HCT116 (cell line): Measurements from ENCODE around the gene SEPTIN11. TPM values are rescaled to one million over a fixed set of nuclear protein-coding genes. Genes with fewer than 3 reads are reported as not detected.

ENCODE experiments used
- ATAC-seq: fragments of 200-7000 bp; cut with Tn5 transposase; 2 replicates; pipeline ENCODE4 v1.9.1; 2020; ENCODE audit warnings: mild to moderate bottlenecking, moderate library complexity
- BruUV-seq: library from RNA; stranded (reverse); fragments of 400-500 nt; replicated peaks from 2 replicates; lab custom pipeline; 2021; lab: Mats Ljungman, UMichigan
- CTCF ChIA-PET: fragments of 300-600 bp; sonication (Branson Sonifier 250); formaldehyde crosslinking; loops from one replicate; lab custom pipeline; 2021; ENCODE audit warnings: antibody characterized with exemption; lab: Charles Lee
- POLR2A ChIA-PET: fragments of 300-600, 350-600 bp; sonication (Branson Sonifier 250); formaldehyde crosslinking; loops from one replicate; lab custom pipeline; 2021; ENCODE audit warnings: antibody characterized with exemption; lab: Charles Lee
- RAD21 ChIA-PET, 2 experiments: fragments of 300-600 bp; sonication (Branson Sonifier 250); formaldehyde crosslinking; loops; one replicate each; lab custom pipeline; 2023; ENCODE audit warnings: low total read pairs in 2 of 2; ENCODE audit not compliant: uncharacterized antibody in 2 of 2, unreplicated experiment in 2 of 2, low non-redundant PET in 1 of 2; lab: Charles Lee
- DNase-seq: peaks from one replicate; pipeline ENCODE4 v3.0.0-alpha.2; 2010; ENCODE audit warnings: low read depth, low spot score
- H2AFZ ChIP-seq: fragments of 200-600 bp; shearing (Covaris generic), sonication (generic); 2 replicates; pipeline ENCODE4 v1.6.1; 2017; ENCODE audit warnings: low read depth, mixed run types, mixed read lengths, antibody characterized with exemption, low read length; ENCODE audit not compliant: poor library complexity, severe bottlenecking
- H3K27ac ChIP-seq: 2 replicates; pipeline ENCODE4 v1.5.1; 2012; ENCODE audit warnings: low read depth, low read length
- H3K27me3 ChIP-seq: fragments of 200-600 bp; sonication (generic); 2 replicates; pipeline ENCODE4 v1.6.1; 2016; ENCODE audit warnings: mixed run types, low read length, mixed read lengths; ENCODE audit not compliant: insufficient read depth
- H3K36me3 ChIP-seq, 2 experiments: fragments of 200-500 bp in 1 of 2; fragments of 200-600 bp in 1 of 2; sonication (Bioruptor generic) in 1 of 2; sonication (generic) in 1 of 2; 2 replicates each; pipeline versions ENCODE4 v1.5.1 to v1.6.1; 2014 to 2016; ENCODE audit warnings: low read length in 2 of 2, inconsistent platforms in 1 of 2, mixed read lengths in 1 of 2, mixed run types in 1 of 2; ENCODE audit not compliant: insufficient read depth in 2 of 2, control insufficient read depth in 1 of 2
- H3K4me1 ChIP-seq, 2 experiments: fragments of 200-600 bp in 1 of 2; sonication (generic) in 1 of 2; 2 replicates each; pipeline versions ENCODE4 v1.5.1 to v1.6.1; 2012 to 2017; ENCODE audit warnings: low read length in 2 of 2, inconsistent platforms in 1 of 2, mild to moderate bottlenecking in 1 of 2, mixed read lengths in 1 of 2, mixed run types in 1 of 2, moderate library complexity in 1 of 2; ENCODE audit not compliant: insufficient read depth in 2 of 2, control insufficient read depth in 1 of 2
- H3K4me2 ChIP-seq: fragments of 200-600 bp; sonication (generic); 2 replicates; pipeline ENCODE4 v1.6.1; 2017; ENCODE audit warnings: mixed run types, low read length, mixed read lengths
- H3K4me3 ChIP-seq, 2 experiments: fragments of 200-600 bp in 1 of 2; sonication (generic) in 1 of 2; replicated peaks in 1 of 2; 2 replicates each; pipeline ENCODE4 v1.5.1; 2011 to 2016; ENCODE audit warnings: low read length in 2 of 2, control low read depth in 1 of 2, low read depth in 1 of 2, mild to moderate bottlenecking in 1 of 2, mixed read lengths in 1 of 2, mixed run types in 1 of 2
- H3K79me2 ChIP-seq: fragments of 200-600 bp; sonication (generic); 2 replicates; pipeline ENCODE4 v1.6.1; 2017; ENCODE audit warnings: mild to moderate bottlenecking, mixed run types, low read length, moderate library complexity, mixed read lengths; ENCODE audit not compliant: insufficient read depth
- H3K9ac ChIP-seq: fragments of 200-600 bp; sonication (generic); 2 replicates; pipeline ENCODE4 v1.6.1; 2016; ENCODE audit warnings: low read length, mixed read lengths
- H3K9me2 ChIP-seq: fragments of 200-600 bp; sonication (generic), shearing (Covaris generic); 2 replicates; pipeline ENCODE4 v1.6.1; 2017; ENCODE audit warnings: mixed run types, mild to moderate bottlenecking, moderate library complexity; ENCODE audit not compliant: insufficient read depth
- H3K9me3 ChIP-seq, 2 experiments: fragments of 200-500 bp in 1 of 2; fragments of 200-600 bp in 1 of 2; sonication (Bioruptor generic) in 1 of 2; sonication (generic) in 1 of 2; 2 replicates each; pipeline ENCODE4 v1.6.1; 2014 to 2017; ENCODE audit warnings: low read length in 2 of 2, mixed read lengths in 2 of 2, inconsistent platforms in 1 of 2, low read depth in 1 of 2, mild to moderate bottlenecking in 1 of 2, mixed run types in 1 of 2, moderate library complexity in 1 of 2; ENCODE audit not compliant: control insufficient read depth in 1 of 2, insufficient read depth in 1 of 2
- H4K20me1 ChIP-seq: fragments of 200-600 bp; sonication (generic), shearing (Covaris generic); 2 replicates; pipeline ENCODE4 v1.6.1; 2017; ENCODE audit warnings: mixed run types, mild to moderate bottlenecking, moderate library complexity; ENCODE audit not compliant: insufficient read depth
- CEBPB ChIP-seq: IDR thresholded peaks from 2 replicates; pipeline ENCODE4 v1.6.1; 2012; ENCODE audit warnings: low read depth
- EGR1 ChIP-seq: IDR thresholded peaks from 2 replicates; pipeline ENCODE4 v1.6.1; 2012; ENCODE audit warnings: low read depth
- ELF1 ChIP-seq: IDR thresholded peaks from 2 replicates; pipeline ENCODE4 v1.6.1; 2012; ENCODE audit warnings: low read depth, borderline replicate concordance
- FOSL1 ChIP-seq: IDR thresholded peaks from 2 replicates; pipeline ENCODE4 v1.6.1; 2012; ENCODE audit warnings: low read depth
- POLR2A ChIP-seq: IDR thresholded peaks from 2 replicates; pipeline ENCODE4 v1.7.0; 2011; ENCODE audit warnings: borderline replicate concordance; ENCODE audit not compliant: insufficient read depth, insufficient read length; ENCODE audit errors: extremely low read depth
- POLR2AphosphoS5 ChIP-seq: IDR thresholded peaks from 2 replicates; pipeline ENCODE4 v1.6.1; 2011; ENCODE audit warnings: mild to moderate bottlenecking, low read depth, low read length, moderate library complexity
- SIN3A ChIP-seq: IDR thresholded peaks from 2 replicates; pipeline ENCODE4 v1.6.1; 2012; ENCODE audit warnings: low read depth
- SP1 ChIP-seq: IDR thresholded peaks from 2 replicates; pipeline ENCODE4 v1.6.1; 2012; ENCODE audit warnings: low read depth
- SRF ChIP-seq: IDR thresholded peaks from 2 replicates; pipeline ENCODE4 v1.6.1; 2012; ENCODE audit warnings: low read depth
- TCF7L2 ChIP-seq: IDR thresholded peaks from 2 replicates; pipeline ENCODE4 v1.7.0; 2011; ENCODE audit warnings: borderline replicate concordance, inconsistent platforms; ENCODE audit not compliant: insufficient read depth, insufficient read length; ENCODE audit errors: extremely low read depth
- YY1 ChIP-seq: IDR thresholded peaks from 2 replicates; pipeline ENCODE4 v1.6.1; 2011; ENCODE audit warnings: low read length, low read depth, moderate library complexity, mild to moderate bottlenecking; ENCODE audit not compliant: insufficient replicate concordance; ENCODE audit errors: extremely low read depth
- ZFX ChIP-seq: fragments of 450-650 bp; IDR thresholded peaks from 2 replicates; pipeline ENCODE4 v1.6.1; 2017
- intact Hi-C: fragments of 100-400 bp; cut with micrococcal nuclease; formaldehyde crosslinking; loops from 2 replicates; pipeline ENCODE4 v1.10.0; 2022
- total RNA-seq: library from RNA; stranded (reverse); gene quantifications from one replicate; pipeline ENCODE4 v1.2.1, GENCODE V29; 2021; ENCODE audit not compliant: unreplicated experiment
- TF ChIP-seq, protein P1 (sequence below): IDR thresholded peaks from 2 replicates; pipeline ENCODE4 v1.6.1; 2012
- TF ChIP-seq, protein P2 (sequence below): IDR thresholded peaks from 2 replicates; pipeline ENCODE4 v1.6.1; 2011; ENCODE audit warnings: mild to moderate bottlenecking, low read length, moderate library complexity; ENCODE audit not compliant: insufficient replicate concordance; ENCODE audit errors: extremely low read depth
- TF ChIP-seq, protein P3 (sequence below), 3 experiments: fragments of 200-600 bp in 1 of 3; sonication (generic) in 1 of 3; IDR thresholded peaks in 2 of 3; conservative IDR thresholded peaks in 1 of 3; 2 replicates each; pipeline ENCODE4 v1.5.1; 2012 to 2017; ENCODE audit warnings: low read depth in 2 of 3, low read length in 2 of 3, antibody characterized with exemption in 1 of 3, borderline replicate concordance in 1 of 3, control low read depth in 1 of 3, mild to moderate bottlenecking in 1 of 3, mixed read lengths in 1 of 3, mixed run types in 1 of 3, moderate library complexity in 1 of 3; ENCODE audit not compliant: insufficient read depth in 1 of 3

SEPTIN11 gene
- total RNA-seq, 1 experiment from 2014 or later, result 94.4 TPM

DNA sequence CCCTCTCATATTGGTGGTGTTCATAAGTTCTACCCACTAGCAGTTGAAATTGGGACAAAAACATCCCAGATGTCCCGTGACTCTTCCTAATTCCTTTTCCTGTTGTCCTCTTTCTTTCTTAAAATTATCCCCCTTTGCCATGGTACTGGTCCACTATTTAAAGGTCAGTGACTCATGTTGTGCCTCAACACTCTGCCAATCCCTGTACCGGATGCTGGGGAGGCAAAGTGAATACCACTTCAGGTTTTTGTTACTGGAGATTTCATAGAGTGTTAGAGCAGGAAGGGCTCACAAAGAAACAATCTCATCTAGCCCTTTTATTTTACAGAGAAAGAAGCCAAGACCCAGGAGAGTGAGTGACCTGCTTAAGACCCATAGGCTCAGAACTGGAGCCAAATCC, 24.6 kb downstream of the SEPTIN11 start:
- BruUV-seq, result no TSS peak
- ChIA-PET CTCF (no interaction called here), POLR2A (no interaction called here), RAD21 (no interaction called here)
- H3K9ac ChIP-seq, result no peak overlapping the region
- peaks cover 0 to 17% of the 10 kb centered on the region in 2 experiments; a peak in 2 of 4 replicates for H3K4me1 ChIP-seq
- H3K9me2 ChIP-seq, result no peaks in the 10 kb centered on the region
- no peaks in the 10 kb centered on the region for H3K36me3 ChIP-seq
- H2AFZ ChIP-seq, result no peak overlapping the region
- DNase-seq, result no peak
- H3K4me2 ChIP-seq, result no peak overlapping the region
- ATAC-seq, result no peak
- no peaks in the 10 kb centered on the region for H3K27me3 ChIP-seq
- TF ChIP-seq ZFX (no peak), EGR1 (no peak), ELF1 (no peak)
- H3K79me2 ChIP-seq, result peaks cover 65% of the 10 kb centered on the region
- intact Hi-C loops, result no loop called here
- peaks cover 8% of the 10 kb centered on the region; the same call in 1 of the 2 replicates for H4K20me1 ChIP-seq
- no peak overlapping the region for H3K4me3 ChIP-seq
- H3K9me3 ChIP-seq, result no peaks in the 10 kb centered on the region
- H3K27ac ChIP-seq, result no peak overlapping the region

DNA sequence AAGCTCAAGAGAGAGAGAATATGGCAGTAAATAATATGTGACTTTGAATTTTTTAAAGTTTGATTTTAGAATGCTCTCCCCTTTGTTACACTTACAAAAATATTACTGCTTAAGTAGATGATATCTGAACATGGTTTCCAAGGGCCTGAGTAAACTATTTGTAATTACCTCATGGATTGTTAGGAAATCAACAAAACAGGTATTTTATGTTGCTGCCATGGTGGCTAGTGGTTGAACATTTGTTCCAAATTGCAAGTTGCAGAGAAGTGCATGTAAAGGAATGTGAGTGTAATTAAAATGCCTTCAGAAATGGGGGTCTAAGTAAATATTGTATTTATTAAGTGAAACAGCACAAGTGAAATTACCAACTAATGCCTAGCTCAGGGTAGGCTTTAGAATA, 27.6 kb downstream of the SEPTIN11 start:
- H3K27ac ChIP-seq, result no peak overlapping the region
- CTCF ChIA-PET, result no interaction called here
- peaks cover 59% of the 10 kb centered on the region for H3K79me2 ChIP-seq
- intact Hi-C loops, result no loop called here
- TF ChIP-seq, protein P1, sequence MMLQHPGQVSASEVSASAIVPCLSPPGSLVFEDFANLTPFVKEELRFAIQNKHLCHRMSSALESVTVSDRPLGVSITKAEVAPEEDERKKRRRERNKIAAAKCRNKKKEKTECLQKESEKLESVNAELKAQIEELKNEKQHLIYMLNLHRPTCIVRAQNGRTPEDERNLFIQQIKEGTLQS, result no peak
- TF ChIP-seq FOSL1 (no peak), ZFX (no peak), SIN3A (no peak), CEBPB (no peak), TCF7L2 (no peak), POLR2A (no peak), YY1 (no peak), SP1 (no peak), ELF1 (no peak), POLR2AphosphoS5 (no peak), SRF (no peak)
- TF ChIP-seq, protein P2, sequence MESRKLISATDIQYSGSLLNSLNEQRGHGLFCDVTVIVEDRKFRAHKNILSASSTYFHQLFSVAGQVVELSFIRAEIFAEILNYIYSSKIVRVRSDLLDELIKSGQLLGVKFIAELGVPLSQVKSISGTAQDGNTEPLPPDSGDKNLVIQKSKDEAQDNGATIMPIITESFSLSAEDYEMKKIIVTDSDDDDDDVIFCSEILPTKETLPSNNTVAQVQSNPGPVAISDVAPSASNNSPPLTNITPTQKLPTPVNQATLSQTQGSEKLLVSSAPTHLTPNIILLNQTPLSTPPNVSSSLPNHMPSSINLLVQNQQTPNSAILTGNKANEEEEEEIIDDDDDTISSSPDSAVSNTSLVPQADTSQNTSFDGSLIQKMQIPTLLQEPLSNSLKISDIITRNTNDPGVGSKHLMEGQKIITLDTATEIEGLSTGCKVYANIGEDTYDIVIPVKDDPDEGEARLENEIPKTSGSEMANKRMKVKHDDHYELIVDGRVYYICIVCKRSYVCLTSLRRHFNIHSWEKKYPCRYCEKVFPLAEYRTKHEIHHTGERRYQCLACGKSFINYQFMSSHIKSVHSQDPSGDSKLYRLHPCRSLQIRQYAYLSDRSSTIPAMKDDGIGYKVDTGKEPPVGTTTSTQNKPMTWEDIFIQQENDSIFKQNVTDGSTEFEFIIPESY, result no peak
- TF ChIP-seq, protein P3, sequence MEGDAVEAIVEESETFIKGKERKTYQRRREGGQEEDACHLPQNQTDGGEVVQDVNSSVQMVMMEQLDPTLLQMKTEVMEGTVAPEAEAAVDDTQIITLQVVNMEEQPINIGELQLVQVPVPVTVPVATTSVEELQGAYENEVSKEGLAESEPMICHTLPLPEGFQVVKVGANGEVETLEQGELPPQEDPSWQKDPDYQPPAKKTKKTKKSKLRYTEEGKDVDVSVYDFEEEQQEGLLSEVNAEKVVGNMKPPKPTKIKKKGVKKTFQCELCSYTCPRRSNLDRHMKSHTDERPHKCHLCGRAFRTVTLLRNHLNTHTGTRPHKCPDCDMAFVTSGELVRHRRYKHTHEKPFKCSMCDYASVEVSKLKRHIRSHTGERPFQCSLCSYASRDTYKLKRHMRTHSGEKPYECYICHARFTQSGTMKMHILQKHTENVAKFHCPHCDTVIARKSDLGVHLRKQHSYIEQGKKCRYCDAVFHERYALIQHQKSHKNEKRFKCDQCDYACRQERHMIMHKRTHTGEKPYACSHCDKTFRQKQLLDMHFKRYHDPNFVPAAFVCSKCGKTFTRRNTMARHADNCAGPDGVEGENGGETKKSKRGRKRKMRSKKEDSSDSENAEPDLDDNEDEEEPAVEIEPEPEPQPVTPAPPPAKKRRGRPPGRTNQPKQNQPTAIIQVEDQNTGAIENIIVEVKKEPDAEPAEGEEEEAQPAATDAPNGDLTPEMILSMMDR (IDR thresholded peaks at IDR 0.05 in 2 of 3, conservative IDR thresholded peaks at IDR 0.05 in 1 of 3; ENCODE audit: borderline replicate concordance in 1 of 3, insufficient read depth in 1 of 3, low read depth in 2 of 3, low read length in 2 of 3), result no peak
- TF ChIP-seq, all 23 proteins: peak for 0
- POLR2A ChIA-PET, result interaction anchor here (0.7 kb wide), 1 partner anchor 178 kb away, joined by 3 read pairs; no protein-coding TSS in a partner anchor
- no peaks in the 10 kb centered on the region for H3K36me3 ChIP-seq
- no peak for DNase-seq
- no peak overlapping the region for H3K4me2 ChIP-seq
- RAD21 ChIA-PET, result no interaction called here
- ATAC-seq, result no peak
- H2AFZ ChIP-seq, result no peak overlapping the region
- H4K20me1 ChIP-seq, result peaks cover 8% of the 10 kb centered on the region; the same call in 1 of the 2 replicates
- no peak overlapping the region for H3K9ac ChIP-seq
- peaks cover 0 to 18% of the 10 kb centered on the region in 2 experiments; a peak in 2 of 4 replicates for H3K4me1 ChIP-seq
- no peaks in the 10 kb centered on the region for H3K27me3 ChIP-seq
- no TSS peak for BruUV-seq
- no peaks in the 10 kb centered on the region for H3K9me3 ChIP-seq
- H3K9me2 ChIP-seq, result no peaks in the 10 kb centered on the region
- H3K4me3 ChIP-seq, result no peak overlapping the region
